ENCODE results near the gene MYRIP.

MYRIP gene

DNA sequence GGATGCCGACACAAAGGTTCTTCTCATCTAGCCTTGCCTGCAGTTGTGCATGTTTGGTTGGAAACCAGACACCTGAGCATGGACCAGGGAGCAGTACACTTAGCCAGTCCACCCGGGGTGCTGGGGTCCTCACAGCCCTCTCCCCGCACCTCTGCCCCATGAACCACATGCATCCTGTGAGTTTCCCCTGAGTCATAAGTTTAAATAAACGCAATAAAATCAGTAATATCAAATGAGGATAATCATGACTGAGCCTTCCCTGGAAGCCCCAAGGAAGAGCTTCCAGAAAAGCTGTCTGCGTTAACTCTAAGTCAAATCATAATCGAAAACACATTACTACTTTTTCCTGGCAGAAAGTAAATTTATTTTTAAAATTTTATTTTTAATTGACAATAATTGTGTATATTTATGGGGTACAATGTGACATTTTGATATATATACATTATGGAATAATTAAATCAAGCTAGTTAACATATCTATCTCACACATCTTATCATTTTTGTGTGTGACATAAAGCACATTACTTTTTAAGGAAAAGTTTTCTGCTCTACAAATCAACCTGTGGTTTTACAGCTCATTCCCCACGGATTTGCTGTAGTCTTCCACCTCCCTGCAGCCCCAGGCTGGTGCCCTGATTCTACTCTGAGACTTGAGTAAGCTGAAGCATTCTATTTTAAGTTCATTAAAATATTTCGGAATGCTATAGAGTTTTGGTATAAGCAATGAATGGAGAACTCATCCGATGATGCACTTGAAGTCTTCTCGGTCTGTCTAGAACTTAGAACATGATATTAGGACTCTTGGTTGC lies 334.1 kb downstream of the MYRIP start:
- no peak for DNase-seq

DNA sequence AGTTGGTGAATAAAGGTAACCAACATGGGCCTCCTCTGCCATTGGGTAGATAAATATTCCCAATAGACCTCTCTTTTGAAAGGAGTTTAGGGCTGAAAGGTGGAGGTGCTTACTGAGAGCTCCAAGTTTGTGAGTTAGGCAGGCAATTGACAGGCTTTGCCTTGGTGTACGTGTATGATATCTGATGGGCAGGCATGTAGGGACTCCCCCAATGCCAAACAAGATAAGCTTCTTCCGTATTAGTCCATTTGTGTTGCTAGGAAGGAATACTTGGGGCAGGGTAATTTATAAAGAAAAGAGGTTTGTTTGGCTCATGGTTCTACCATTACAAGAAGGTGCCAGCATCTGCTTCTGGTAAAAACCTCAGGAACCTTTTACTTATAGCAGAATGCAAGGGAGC lies 339.4 kb downstream of the MYRIP start:
- DNase-seq, result no peak

GRCh38 chr3:40152482-40153133 lies 343.2 kb downstream of the MYRIP start:
- peak; percentile 5 for DNase-seq

DNA sequence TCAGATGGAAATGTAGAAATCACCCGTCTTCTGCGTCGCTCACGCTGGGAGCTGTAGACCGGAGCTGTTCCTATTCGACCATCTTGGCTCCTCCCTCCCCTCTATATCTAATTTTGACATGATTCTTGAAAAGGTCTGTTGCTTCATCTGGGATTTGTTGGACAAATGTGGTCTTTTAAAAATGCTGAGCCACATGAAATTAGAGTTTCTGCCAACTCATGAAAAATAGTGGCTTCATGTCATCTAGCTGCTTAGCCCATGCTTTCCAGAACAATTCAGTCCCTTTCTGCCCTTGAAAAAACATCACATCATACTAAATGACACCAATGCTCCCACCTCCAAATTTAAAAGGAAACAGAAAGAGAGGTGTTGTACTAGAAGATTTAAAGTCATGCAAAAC lies 351.5 kb downstream of the MYRIP start:
- DNase-seq, result no peak

- no peak for DNase-seq
Observed at GRCh38 chr3:40162616-40163015, 353.2 kb downstream of the MYRIP start.

DNA sequence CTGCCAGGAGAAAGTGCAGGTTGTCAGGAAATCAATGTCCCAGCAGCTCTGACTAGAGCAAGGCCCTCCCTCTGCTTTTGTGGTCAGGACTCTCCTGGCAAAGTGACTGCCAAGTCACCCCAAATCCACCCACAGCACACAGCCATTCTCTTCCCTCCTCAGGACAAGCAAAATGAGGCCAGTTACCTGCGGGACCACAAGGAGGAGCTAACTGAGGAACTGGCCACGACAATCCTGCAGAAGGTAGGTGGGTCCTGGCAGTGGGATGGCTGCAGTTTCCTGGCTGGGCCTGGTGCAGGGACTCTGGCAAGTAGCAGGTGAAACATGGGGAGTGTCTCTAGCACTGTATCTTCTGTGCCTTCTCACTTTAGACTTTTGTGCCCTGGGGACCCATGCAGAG lies 357.6 kb downstream of the MYRIP start:
- DNase-seq, result no peak

DNA sequence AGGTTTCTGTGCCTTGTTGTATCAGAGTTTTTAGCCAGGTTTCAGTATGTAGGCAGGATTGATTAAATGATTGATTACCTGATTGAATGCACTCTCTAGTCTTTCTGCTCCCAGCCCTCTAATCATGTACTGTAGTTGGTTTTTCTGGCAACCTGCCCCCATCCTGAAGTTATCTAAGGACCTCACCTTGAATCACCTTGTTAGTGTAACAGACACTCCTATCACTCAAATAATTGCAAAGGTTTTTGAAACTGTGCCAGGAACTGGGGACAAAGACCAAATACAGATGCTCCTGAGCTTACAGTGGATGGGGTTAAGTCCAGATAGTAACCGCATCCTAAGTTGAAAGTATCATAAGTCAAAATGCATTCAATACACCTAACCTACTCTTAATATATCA lies 358.5 kb downstream of the MYRIP start:
- DNase-seq, result no peak

GRCh38 chr3:40169983-40170382 lies 360.6 kb downstream of the MYRIP start:
- DNase-seq, result no peak

- no peak for DNase-seq
Observed at GRCh38 chr3:40170395-40170794, 361.0 kb downstream of the MYRIP start.

DNA sequence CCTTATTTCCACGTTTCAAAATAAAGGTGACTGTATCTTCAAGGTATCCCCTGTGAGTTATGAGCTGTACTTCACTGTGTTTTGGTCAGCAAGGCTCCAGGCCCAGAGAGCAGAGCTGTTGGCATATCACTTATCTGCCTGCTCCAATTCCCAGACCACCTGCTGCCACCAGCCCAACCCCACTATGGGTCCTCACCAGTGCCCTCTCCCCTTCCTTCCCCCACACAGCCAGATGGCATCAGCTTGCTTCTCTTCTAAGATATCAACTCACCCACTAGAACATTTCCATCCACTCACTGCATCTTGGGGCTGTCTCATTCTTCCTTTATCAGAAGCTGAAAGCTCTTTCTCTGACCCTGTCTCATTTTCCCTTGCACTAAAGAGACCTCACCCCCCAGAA lies 363.2 kb downstream of the MYRIP start:
- no peak for DNase-seq

DNA sequence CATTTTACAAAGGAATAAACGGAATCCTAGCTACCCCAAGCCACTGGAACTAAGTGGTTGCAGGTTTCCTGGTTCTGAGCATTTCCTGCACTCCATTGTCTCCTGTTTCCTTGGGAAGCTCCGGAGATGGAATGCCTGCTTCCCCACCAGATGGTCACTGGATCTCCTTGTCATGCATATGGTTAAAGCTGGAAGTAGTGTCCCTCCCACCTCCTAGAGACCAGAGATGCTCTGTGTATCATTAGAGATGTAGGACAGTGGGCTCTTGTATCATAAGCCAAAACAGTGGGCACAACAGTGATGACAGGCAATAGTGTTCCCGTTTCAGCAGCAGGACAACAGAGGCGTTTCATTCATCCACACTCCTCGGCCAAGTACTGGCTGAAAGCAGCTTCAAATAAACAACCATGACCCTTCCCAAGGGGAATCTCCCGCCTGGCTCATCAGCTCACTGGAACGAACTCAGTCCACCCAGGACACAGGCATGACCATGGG lies 363.9 kb downstream of the MYRIP start:
- DNase-seq, result no peak

DNA sequence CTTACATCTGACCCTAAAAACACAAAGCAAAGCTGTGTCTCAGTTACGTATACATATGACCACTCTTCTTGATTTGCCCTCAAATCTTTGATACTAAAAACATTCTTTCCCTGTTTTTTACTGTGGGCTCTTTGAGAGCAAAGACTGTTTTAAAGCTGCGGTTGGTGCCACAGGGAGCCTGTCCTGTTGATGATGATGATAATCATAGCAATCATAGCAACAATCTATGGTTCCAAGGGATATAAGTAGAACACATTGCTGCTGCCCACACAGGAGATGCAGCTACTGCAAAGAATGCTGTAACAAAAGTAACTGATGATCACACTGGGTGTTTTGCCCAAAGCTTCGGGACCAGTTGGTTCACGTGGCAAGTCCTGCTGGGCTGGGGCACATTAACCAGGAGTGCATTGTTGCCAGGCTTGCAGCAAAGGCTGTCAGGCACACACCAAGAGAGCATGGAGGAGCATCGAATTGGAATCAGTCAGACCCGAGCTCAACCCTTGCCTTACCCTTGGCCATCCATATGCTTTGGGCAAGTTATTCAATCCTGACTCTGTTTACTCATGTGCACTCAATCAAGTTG lies 368.7 kb downstream of the MYRIP start:
- no peak for DNase-seq

DNA sequence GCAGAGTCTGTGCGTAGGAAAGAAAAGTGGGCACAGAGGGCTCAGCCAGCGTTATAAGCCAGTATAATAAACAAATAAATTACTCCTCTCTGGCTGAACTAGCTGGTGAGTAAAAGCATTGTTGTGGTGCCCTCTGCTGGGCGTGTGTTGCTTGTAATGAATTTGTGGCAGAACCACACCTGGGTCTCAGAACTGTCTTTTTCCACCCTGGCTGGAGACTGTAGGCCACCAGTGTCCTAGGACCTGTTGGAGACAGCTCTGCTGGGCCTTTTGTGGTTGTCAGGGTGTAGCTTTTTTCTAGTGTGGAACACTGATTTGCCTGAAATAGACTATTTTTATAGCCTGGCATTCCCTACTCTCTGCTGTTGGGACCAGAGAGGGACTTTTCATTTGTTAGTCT lies 369.6 kb downstream of the MYRIP start:
- peak; percentile 8 for DNase-seq

GRCh38 chr3:40181182-40181581 lies 371.8 kb downstream of the MYRIP start:
- no peak for DNase-seq

GRCh38 chr3:40185029-40185695 lies 375.8 kb downstream of the MYRIP start:
- DNase-seq, result no peak

- DNase-seq, result no peak
Observed at GRCh38 chr3:40186508-40186907, 377.1 kb downstream of the MYRIP start.

DNA sequence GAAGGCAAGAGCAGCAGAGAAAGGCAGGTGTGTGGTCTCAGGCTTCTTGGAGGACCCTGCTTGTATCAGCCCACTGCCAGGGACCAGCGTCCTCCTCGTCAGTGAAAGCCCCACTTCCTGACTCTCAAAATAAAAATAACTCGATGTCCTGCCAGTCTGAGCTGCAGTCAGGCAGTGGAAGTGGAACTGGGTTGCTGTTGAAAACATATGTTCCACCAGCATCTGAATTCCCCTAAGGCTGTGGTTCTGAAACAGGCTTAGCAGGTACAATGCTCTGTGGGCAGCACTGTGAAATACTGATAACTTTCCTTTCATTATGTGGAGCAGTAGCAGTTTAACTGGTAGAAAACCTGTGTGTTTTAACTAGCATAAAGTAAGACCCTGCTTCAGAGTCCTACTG lies 378.5 kb downstream of the MYRIP start:
- DNase-seq, result no peak

DNA sequence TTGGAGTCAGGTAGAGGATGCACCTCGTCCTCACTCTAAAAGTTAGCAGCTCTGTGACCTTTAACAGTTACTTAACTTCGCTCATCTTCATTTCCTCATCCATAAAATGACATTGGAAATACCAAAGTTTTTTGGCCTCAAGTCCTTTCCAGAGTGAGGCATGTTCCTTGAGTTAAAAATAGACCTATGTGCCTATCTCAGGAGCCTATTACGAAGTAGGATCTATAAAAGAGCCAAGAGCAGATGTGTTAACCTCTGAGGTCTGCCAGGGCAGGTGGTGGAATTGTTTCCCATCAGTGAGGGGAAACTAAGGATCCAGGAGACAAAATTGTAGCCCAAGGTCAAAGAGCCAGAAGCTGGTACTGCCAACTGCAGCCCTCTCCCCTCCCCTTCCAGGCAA lies 379.7 kb downstream of the MYRIP start:
- no peak for DNase-seq

GRCh38 chr3:40190056-40190455 lies 380.6 kb downstream of the MYRIP start:
- no peak for DNase-seq

- DNase-seq, result no peak
Observed at GRCh38 chr3:40191251-40191650, 381.8 kb downstream of the MYRIP start.

DNA sequence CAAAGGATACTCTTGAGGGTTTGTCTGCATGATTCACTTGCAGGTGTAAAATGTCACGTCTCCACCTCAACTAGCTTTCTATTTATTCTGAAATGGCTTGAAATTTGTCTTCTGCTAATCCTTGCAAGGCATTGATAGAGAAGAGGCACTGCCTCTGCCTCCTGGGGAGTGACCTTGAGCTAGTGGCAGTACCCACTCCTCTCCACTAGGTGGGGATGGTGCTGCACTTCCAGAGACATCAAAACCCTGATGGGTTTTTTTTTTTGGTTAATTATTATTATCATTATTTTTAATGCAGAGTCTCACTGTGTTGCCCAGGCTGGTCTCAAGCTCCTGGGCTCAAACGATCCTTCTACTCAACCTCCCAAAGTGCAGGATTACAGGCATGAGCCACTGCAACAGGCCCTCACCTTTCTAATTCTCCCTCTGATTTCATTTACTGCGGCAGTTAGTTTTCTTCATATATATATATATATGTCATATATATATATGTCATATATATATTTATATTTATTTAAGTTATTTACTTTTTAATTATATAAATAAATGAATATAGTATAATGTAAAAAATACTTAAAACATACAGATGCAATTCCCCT lies 382.5 kb downstream of the MYRIP start:
- no peak for DNase-seq

GRCh38 chr3:40192628-40193027 lies 383.2 kb downstream of the MYRIP start:
- DNase-seq, result no peak

GRCh38 chr3:40196966-40197365 lies 387.6 kb downstream of the MYRIP start:
- DNase-seq, result no peak
